Mesenchymal stem cell (in vitro differentiated cells and primary cell): ENCODE results near the gene GLP2R.

Experiments
- DNase-seq: peaks from one replicate; pipeline ENCODE4 v3.0.0-alpha.2; 2013
- H2AFZ ChIP-seq: one replicate; pipeline ENCODE4 v1.6.1; 2013; ENCODE audit warnings: low read depth, mild to moderate bottlenecking, control low read depth, inconsistent platforms, low read length, moderate library complexity
- H2AK5ac ChIP-seq: 2 replicates; pipeline ENCODE4 v1.6.1; 2013; ENCODE audit warnings: low read length, moderate library complexity, mild to moderate bottlenecking, inconsistent platforms; ENCODE audit not compliant: severe bottlenecking
- H2BK120ac ChIP-seq: one replicate; pipeline ENCODE4 v1.6.1; 2013; ENCODE audit warnings: low read depth, mild to moderate bottlenecking, inconsistent platforms, low read length, moderate library complexity
- H2BK12ac ChIP-seq, 2 experiments: one replicate each; pipeline ENCODE4 v1.6.1; 2013; ENCODE audit warnings: inconsistent platforms in 2 of 2, low read length in 2 of 2, mild to moderate bottlenecking in 2 of 2, moderate library complexity in 2 of 2, control low read depth in 1 of 2
- H2BK15ac ChIP-seq: one replicate; pipeline ENCODE4 v1.6.1; 2013; ENCODE audit warnings: mild to moderate bottlenecking, low read depth, inconsistent platforms; ENCODE audit not compliant: poor library complexity, severe bottlenecking
- H2BK5ac ChIP-seq: 2 replicates; pipeline ENCODE4 v1.6.1; 2013; ENCODE audit warnings: low read depth, mild to moderate bottlenecking, low read length, control low read depth, inconsistent platforms; ENCODE audit not compliant: poor library complexity, severe bottlenecking
- H3K14ac ChIP-seq, 2 experiments: one replicate each; pipeline ENCODE4 v1.6.1; 2013; ENCODE audit warnings: inconsistent platforms in 2 of 2, low read length in 2 of 2, control low read depth in 1 of 2, mild to moderate bottlenecking in 1 of 2, moderate library complexity in 1 of 2
- H3K18ac ChIP-seq, 2 experiments: one replicate each; pipeline ENCODE4 v1.6.1; 2013; ENCODE audit warnings: inconsistent platforms in 2 of 2, low read length in 2 of 2, control low read depth in 1 of 2, low read depth in 1 of 2, mild to moderate bottlenecking in 1 of 2
- H3K23ac ChIP-seq, 2 experiments: one replicate each; pipeline ENCODE4 v1.6.1; 2013; ENCODE audit warnings: inconsistent platforms in 2 of 2, low read length in 2 of 2, mild to moderate bottlenecking in 2 of 2, moderate library complexity in 2 of 2, control low read depth in 1 of 2
- H3K27ac ChIP-seq: 2 replicates; pipeline ENCODE4 v1.5.1; 2013; ENCODE audit warnings: mild to moderate bottlenecking, moderate library complexity, low read length, control low read depth, inconsistent platforms; ENCODE audit not compliant: poor library complexity, severe bottlenecking
- H3K27me3 ChIP-seq, 2 experiments: 2 replicates each; pipeline versions ENCODE4 v1.6.1 to v1.7.0; 2013; ENCODE audit warnings: low read length in 2 of 2, mild to moderate bottlenecking in 2 of 2, moderate library complexity in 2 of 2, control low read depth in 1 of 2, inconsistent platforms in 1 of 2; ENCODE audit not compliant: control insufficient read depth in 1 of 2, insufficient read depth in 1 of 2
- H3K36me3 ChIP-seq, 2 experiments: 2 replicates each; pipeline versions ENCODE4 v1.6.1 to v1.7.0; 2013; ENCODE audit warnings: low read length in 2 of 2, control low read depth in 1 of 2, inconsistent platforms in 1 of 2, low read depth in 1 of 2, mild to moderate bottlenecking in 1 of 2; ENCODE audit not compliant: insufficient read depth in 2 of 2, control insufficient read depth in 1 of 2
- H3K4ac ChIP-seq, 2 experiments: one replicate each; pipeline ENCODE4 v1.6.1; 2013; ENCODE audit warnings: inconsistent platforms in 2 of 2, low read length in 2 of 2, mild to moderate bottlenecking in 2 of 2, moderate library complexity in 2 of 2, control low read depth in 1 of 2, low read depth in 1 of 2
- H3K4me1 ChIP-seq: 2 replicates; pipeline ENCODE4 v1.6.1; 2013; ENCODE audit warnings: low read depth, low read length, control low read depth; ENCODE audit not compliant: control insufficient read depth, insufficient read depth
- H3K4me2 ChIP-seq: 2 replicates; pipeline ENCODE4 v1.6.1; 2013; ENCODE audit warnings: low read length, mild to moderate bottlenecking, inconsistent platforms; ENCODE audit not compliant: poor library complexity, severe bottlenecking
- H3K4me3 ChIP-seq, 2 experiments: 2 replicates each; pipeline versions ENCODE4 v1.5.1 to v1.7.0; 2013; ENCODE audit warnings: low read length in 2 of 2, mild to moderate bottlenecking in 2 of 2, control low read depth in 1 of 2, low read depth in 1 of 2; ENCODE audit not compliant: insufficient read depth in 1 of 2
- H3K79me1 ChIP-seq: replicated peaks from 2 replicates; pipeline ENCODE4 v1.6.1; 2013; ENCODE audit warnings: mild to moderate bottlenecking, control low read depth, low read length, inconsistent platforms; ENCODE audit not compliant: poor library complexity, severe bottlenecking
- H3K9ac ChIP-seq: 2 replicates; pipeline ENCODE4 v1.7.0; 2013; ENCODE audit warnings: mild to moderate bottlenecking, low read length, moderate library complexity
- H3K9me3 ChIP-seq: 2 replicates; pipeline ENCODE4 v1.7.0; 2013; ENCODE audit warnings: mild to moderate bottlenecking, low read length; ENCODE audit not compliant: control insufficient read depth
- H4K8ac ChIP-seq: one replicate; pipeline ENCODE4 v1.6.1; 2013; ENCODE audit warnings: inconsistent platforms, mild to moderate bottlenecking, low read length, moderate library complexity
- H4K91ac ChIP-seq: one replicate; pipeline ENCODE4 v1.6.1; 2013; ENCODE audit warnings: mild to moderate bottlenecking, low read length, inconsistent platforms
- WGBS: methylation state at CpG from one replicate; pipeline ENCODE4 v1.1.7; 2013; ENCODE audit warnings: mixed read lengths; 5-methylcytosine and 5-hydroxymethylcytosine counted together

The GLP2R gene

DNA sequence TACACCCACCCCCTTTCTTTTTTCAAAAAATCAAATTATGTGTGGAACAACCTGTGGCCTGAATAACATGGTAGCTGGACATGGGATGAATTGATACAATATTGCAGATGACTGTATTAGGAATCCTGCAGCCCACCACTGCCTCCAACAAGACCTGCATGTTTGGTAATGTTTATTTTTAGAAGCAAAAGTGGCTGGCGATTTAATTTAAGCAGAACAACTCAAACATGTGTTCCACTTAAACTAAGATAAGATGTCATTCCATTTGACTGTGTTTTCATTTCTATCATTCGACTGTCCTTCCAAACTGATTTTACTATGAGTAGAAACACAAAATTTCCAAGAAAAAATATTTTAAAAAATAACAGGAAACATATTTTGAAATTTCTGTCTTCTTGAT is 24.2 kb upstream of the GLP2R start:
- Histone ChIP-seq H3K4ac (no peak overlapping the region), H3K79me1 (no peaks in the 10 kb centered on the region), H2BK12ac (no peak overlapping the region), H3K18ac (no peak overlapping the region), H4K8ac (no peak overlapping the region), H3K4me2 (no peak overlapping the region), H2BK5ac (no peak overlapping the region), H3K14ac (no peak overlapping the region), H3K36me3 (no peaks in the 10 kb centered on the region), H3K27ac (no peak overlapping the region), H3K4me3 (no peak overlapping the region), H2AK5ac (no peak overlapping the region), H2AFZ (no peak overlapping the region), H2BK120ac (no peak overlapping the region), H3K27me3 (peaks cover 0 to 15% of the 10 kb centered on the region in 2 experiments), H3K4me1 (peaks cover 6% of the 10 kb centered on the region), H3K9me3 (peaks cover 19% of the 10 kb centered on the region), H4K91ac (no peak overlapping the region), H3K23ac (no peak overlapping the region), H3K9ac (no peak overlapping the region), H2BK15ac (no peak overlapping the region)
- WGBS, result 33% methylated on average over 1 of the region's 2 CpGs
- DNase-seq, result no peak

- DNase-seq, result no peak
- Histone ChIP-seq H3K79me1 (no peaks in the 10 kb centered on the region), H2AK5ac (no peak overlapping the region), H2AFZ (no peak overlapping the region), H4K91ac (no peak overlapping the region), H3K27ac (peak overlapping the region; percentile 76), H3K4me2 (peak overlapping the region; percentile 50), H3K4me1 (peaks cover 6% of the 10 kb centered on the region), H3K4ac (no peak overlapping the region), H3K36me3 (no peaks in the 10 kb centered on the region), H3K27me3 (peaks cover 0 to 15% of the 10 kb centered on the region in 2 experiments), H3K23ac (no peak overlapping the region), H3K18ac (no peak overlapping the region), H2BK5ac (no peak overlapping the region), H3K14ac (no peak overlapping the region), H4K8ac (no peak overlapping the region), H3K9ac (no peak overlapping the region), H2BK15ac (no peak overlapping the region), H2BK120ac (no peak overlapping the region), H3K9me3 (peaks cover 19% of the 10 kb centered on the region), H3K4me3 (no peak overlapping the region), H2BK12ac (no peak overlapping the region)
- WGBS, result 75% methylated on average over 13 of the region's 13 CpGs
Measured at GRCh38 chr17:9802294-9802693, 23.4 kb upstream of the GLP2R start.

GRCh38 chr17:9802697-9803096 is 23.0 kb upstream of the GLP2R start:
- H3K4me3 ChIP-seq, result no peak overlapping the region
- H3K14ac ChIP-seq, result no peak overlapping the region
- peaks cover 6% of the 10 kb centered on the region for H3K4me1 ChIP-seq
- no peak overlapping the region for H3K9ac ChIP-seq
- no peak overlapping the region for H3K4ac ChIP-seq
- H3K27ac ChIP-seq, result peak overlapping the region; percentile 76
- WGBS, result 74% methylated on average over 4 of the region's 4 CpGs
- H4K8ac ChIP-seq, result no peak overlapping the region
- no peak overlapping the region for H2BK120ac ChIP-seq
- H3K27me3 ChIP-seq, result peaks cover 0 to 15% of the 10 kb centered on the region in 2 experiments
- DNase-seq, result no peak
- H4K91ac ChIP-seq, result no peak overlapping the region
- H3K9me3 ChIP-seq, result peaks cover 19% of the 10 kb centered on the region
- no peaks in the 10 kb centered on the region for H3K79me1 ChIP-seq
- H3K36me3 ChIP-seq, result no peaks in the 10 kb centered on the region
- peak overlapping the region; percentile 6 for H3K4me2 ChIP-seq
- no peak overlapping the region for H3K18ac ChIP-seq
- H2BK5ac ChIP-seq, result no peak overlapping the region
- no peak overlapping the region for H2BK12ac ChIP-seq
- no peak overlapping the region for H2AK5ac ChIP-seq
- H3K23ac ChIP-seq, result no peak overlapping the region
- no peak overlapping the region for H2BK15ac ChIP-seq
- no peak overlapping the region for H2AFZ ChIP-seq

GRCh38 chr17:9805769-9806168 is 20.0 kb upstream of the GLP2R start:
- no peak overlapping the region for H3K4ac ChIP-seq
- H3K9ac ChIP-seq, result no peak overlapping the region
- H2BK12ac ChIP-seq, result no peak overlapping the region
- no peaks in the 10 kb centered on the region for H3K36me3 ChIP-seq
- H2AK5ac ChIP-seq, result no peak overlapping the region
- H3K27me3 ChIP-seq, result peaks cover 0 to 17% of the 10 kb centered on the region in 2 experiments
- H3K23ac ChIP-seq, result no peak overlapping the region
- H4K91ac ChIP-seq, result no peak overlapping the region
- H4K8ac ChIP-seq, result no peak overlapping the region
- no peak overlapping the region for H2BK120ac ChIP-seq
- DNase-seq, result no peak
- H3K9me3 ChIP-seq, result peaks cover 19% of the 10 kb centered on the region
- H3K4me2 ChIP-seq, result no peak overlapping the region
- WGBS, result 81% methylated on average over 4 of the region's 4 CpGs
- no peak overlapping the region for H3K27ac ChIP-seq
- no peaks in the 10 kb centered on the region for H3K79me1 ChIP-seq
- H2BK15ac ChIP-seq, result no peak overlapping the region
- no peak overlapping the region for H2AFZ ChIP-seq
- no peak overlapping the region for H3K4me3 ChIP-seq
- H2BK5ac ChIP-seq, result no peak overlapping the region
- no peak overlapping the region for H3K18ac ChIP-seq
- H3K14ac ChIP-seq, result no peak overlapping the region
- peaks cover 6% of the 10 kb centered on the region for H3K4me1 ChIP-seq
